Fibroblast of skin of right quadriceps (primary cell): Measurements from ENCODE around the gene CNFN.

Experiments used
- DNase-seq: peaks from one replicate; pipeline ENCODE4 v3.0.0-alpha.2; 2013

CNFN gene

GRCh38 chr19:42407816-42408175 lies 17.7 kb upstream of the CNFN start:
- DNase-seq = no peak

- no peak for DNase-seq
These were observed 17.2 kb upstream of the CNFN start for GRCh38 chr19:42407085-42407815.

DNA sequence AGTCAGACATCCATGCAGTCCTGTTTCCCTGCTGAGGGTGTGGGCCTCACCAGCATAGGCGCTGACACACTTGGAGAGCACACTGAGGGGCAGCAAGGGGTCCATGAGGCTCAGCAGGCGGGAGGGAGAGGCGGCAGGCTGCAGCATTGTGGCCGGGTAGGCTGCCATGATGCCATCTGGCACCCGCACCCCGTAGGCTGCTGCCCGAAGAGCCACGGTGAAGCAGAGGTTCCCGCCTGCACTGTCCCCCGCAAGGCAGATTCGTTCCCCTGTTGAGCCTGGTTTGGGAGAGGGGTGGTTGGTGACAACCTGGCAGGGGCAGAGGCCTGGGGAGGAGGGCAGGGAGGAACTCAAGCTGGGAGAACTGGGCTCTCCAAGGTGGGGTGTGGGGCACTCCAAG lies 16.0 kb upstream of the CNFN start:
- DNase-seq = no peak

DNA sequence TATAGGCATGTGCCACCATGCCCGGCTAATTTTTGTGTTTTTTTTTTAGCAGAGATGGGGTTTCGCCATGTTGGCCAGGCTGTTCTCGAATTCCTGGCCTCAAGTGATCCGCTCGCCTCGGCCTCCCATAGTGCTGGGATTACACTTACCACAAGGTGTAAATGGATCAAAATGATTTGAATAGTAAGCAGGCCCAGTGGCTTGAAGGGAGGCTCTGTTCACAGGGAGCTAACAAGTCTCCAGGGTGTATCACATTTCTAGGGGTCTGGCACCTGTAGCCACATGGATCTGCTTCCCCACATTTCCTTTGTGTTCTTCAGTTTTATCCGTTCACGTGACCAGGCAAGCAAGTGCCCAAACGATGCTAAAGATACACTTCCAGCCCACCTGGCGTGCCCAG lies 13.5 kb upstream of the CNFN start:
- DNase-seq = no peak

- no peak for DNase-seq
These were observed 12.4 kb upstream of the CNFN start for GRCh38 chr19:42402376-42403116.

GRCh38 chr19:42401365-42402303 lies 11.5 kb upstream of the CNFN start:
- DNase-seq = peak; percentile 66

- DNase-seq = no peak
These were observed 10.3 kb upstream of the CNFN start for GRCh38 chr19:42400404-42400803.

DNA sequence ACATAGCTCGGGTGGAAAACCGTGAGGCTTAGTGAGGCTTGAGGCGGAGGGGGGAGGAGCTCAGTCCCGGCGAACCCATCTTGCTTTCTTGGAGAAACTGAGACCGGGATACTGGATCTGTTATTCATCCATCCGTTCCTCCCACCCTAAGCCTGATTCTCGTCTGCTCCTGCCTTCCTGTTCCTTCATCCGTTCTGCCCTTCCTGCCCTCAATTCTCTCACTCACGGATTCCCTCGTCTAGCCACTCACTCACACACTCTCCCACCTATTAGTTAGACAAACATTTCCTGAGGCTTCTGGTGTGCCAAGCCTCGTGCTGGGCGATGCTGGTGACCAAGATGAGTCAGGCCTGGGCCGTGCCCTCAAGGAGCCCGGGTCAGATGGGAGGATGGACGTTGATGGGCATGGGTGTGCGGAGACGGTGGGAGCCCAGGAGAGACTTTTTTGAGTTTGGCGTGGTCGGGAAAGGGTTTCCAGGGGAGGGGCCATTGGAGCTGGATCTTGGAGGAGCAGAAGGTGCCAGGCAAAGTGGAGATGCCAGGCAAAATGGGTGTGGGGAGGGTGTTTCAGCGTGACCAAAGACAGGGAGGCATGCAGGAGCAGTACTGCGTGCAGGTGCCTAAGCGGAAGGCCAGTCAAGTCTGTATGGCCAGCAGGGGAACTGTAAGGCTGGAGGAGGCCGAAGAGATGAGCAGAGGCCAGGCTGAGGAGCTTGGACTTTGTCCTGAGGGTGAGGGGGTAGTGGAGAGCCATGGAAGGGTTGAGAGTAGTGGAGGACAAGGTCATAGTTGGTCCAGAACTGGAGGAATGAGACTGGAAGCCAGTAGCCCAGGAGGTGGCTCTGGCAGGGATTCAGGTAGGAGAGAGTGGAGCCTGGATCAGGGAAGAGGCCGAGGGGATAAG lies 7.4 kb upstream of the CNFN start:
- DNase-seq = no peak

DNA sequence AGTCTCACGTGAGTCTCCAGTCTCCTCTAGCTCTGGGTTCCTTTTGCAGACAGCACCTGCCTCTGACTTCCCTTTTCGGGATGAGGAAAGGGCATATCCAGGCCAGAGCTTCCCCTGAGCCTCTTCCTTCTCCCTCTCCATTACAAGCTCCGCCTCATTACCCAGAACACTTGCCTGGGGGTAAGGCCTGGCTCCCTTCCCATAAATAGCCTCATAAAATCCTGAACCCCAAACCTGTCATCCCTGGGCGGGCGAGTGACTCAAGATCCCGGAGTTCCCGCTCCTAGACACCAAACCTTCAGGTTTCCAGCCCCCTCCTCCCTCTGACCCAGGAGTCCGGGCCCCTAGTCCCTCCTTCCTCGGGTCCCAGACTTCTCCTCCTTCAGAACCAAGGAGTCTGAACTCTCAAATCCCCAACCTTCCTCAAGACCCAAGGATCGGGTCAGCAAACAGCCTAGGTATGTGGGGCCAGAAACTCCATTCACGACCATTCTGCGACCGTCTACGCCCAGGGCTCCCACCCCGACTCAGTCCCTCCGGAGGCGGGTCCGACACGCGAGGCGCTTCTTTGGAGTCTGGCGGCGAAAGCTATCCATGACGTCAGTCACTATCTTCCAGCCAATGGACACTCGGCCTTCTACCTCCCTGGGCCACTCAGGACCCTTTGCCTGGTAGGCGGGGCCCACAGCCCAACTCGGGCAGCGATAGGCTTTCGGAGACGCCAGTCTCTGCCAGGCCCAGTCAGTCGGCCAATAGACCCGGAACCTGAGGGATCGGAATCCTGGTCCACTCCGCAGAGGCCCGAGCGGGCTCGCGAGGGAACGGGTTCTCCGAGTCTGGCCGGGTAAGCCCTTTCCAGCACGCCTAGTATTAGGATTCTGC lies 6.5 kb upstream of the CNFN start:
- DNase-seq = peak; percentile 99

DNA sequence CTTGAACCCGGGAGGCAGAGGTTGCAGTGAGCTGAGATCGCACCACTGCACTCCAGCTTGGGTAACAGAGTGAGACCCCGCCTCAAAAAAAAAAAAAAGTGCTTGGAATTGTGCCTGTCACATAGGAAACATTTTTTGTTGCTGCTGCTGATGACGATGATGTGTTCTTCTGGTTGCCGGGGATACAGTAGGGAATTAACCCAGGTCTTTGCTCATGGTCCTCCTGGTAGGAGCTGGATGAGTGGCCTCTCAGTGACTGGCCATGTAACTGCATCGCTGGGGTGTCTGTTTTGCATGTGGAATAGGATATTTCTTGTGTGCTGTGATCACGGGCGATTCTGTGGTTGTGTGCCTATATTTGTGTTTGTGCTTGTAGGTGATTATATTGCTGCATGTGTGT lies 4.7 kb upstream of the CNFN start:
- DNase-seq = no peak

- DNase-seq = no peak
These were observed 2.1 kb upstream of the CNFN start for GRCh38 chr19:42392165-42392564.

DNA sequence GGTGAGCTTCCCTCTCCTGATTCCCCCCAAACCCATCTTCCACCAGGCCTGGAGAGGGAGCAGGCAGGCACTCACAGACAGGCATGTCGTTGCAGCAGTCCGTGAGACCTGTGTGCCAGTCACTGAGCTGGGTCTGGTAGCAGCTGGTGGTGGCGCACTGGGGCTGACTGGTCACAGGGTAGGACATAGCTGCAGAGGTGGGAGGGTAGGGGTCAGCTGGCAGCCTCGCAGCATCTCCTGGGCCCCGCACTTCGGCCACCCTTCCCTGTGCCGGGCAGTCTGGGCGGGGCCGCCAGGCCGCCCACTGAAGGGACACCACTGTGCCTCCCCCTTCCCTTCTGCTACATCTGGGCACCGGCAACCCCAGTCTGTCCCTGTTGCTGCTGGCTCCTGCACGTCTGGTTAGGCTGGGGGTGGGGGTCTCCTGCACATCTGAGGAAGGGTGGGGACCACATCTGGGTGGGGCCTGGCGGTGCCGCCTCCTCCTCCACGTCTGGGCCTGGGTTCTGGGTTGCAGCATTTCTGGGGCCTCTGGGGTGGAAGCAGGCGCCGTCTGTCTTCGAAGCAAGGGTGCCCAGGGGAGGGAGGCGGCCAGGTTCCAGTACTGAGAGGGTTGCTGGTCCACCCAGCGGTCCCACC lies 1.1 kb downstream of the CNFN start:
- no peak for DNase-seq

GRCh38 chr19:42386974-42387707 lies 3.0 kb downstream of the CNFN start:
- peak; percentile 40 for DNase-seq

GRCh38 chr19:42380155-42380554 lies 9.9 kb downstream of the CNFN start:
- DNase-seq = no peak

- no peak for DNase-seq
These were observed 11.6 kb downstream of the CNFN start for GRCh38 chr19:42378225-42379215.

DNA sequence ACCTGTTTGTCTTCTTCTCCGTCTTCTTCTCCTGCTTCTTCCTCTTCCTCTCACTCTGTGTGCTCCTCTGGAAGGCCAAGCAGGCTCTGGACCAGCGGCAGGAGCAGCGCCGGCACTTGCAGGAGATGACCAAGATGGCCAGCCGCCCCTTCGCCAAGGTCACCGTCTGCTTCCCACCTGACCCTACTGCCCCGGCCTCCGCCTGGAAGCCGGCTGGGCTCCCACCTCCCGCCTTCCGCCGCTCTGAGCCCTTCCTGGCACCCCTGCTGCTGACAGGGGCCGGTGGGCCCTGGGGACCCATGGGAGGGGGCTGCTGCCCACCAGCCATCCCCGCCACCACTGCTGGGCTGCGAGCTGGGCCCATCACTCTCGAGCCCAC lies 13.9 kb downstream of the CNFN start:
- no peak for DNase-seq

GRCh38 chr19:42375415-42376176 lies 14.5 kb downstream of the CNFN start:
- DNase-seq = no peak

GRCh38 chr19:42374826-42375376 lies 15.2 kb downstream of the CNFN start:
- no peak for DNase-seq
